Parathyroid adenoma (tissue), 2 donors: ENCODE data around the gene DOCK8.

Source experiments
- H2AFZ ChIP-seq: fragments of 300-600 bp; sonication (generic); one replicate; pipeline ENCODE4 v1.7.0; 2017; ENCODE audit warnings: antibody characterized with exemption, mild to moderate bottlenecking
- H3K27ac ChIP-seq: fragments of 300-600 bp; sonication (generic); one replicate; pipeline ENCODE4 v1.7.0; 2017
- H3K27me3 ChIP-seq: fragments of 300-600 bp; sonication (generic); one replicate; pipeline ENCODE4 v1.7.0; 2017; ENCODE audit warnings: low read length; ENCODE audit not compliant: control insufficient read depth, insufficient read depth
- H3K36me3 ChIP-seq: fragments of 300-600 bp; sonication (generic); one replicate; pipeline ENCODE4 v1.7.0; 2017; ENCODE audit warnings: low read length; ENCODE audit not compliant: control insufficient read depth, insufficient read depth
- H3K4me1 ChIP-seq: fragments of 300-600 bp; sonication (generic); one replicate; pipeline ENCODE4 v1.7.0; 2017; ENCODE audit warnings: control low read depth
- H3K4me2 ChIP-seq: fragments of 300-600 bp; sonication (generic); one replicate; pipeline ENCODE4 v1.7.0; 2017; ENCODE audit warnings: low read length
- H3K4me3 ChIP-seq: fragments of 300-600 bp; sonication (generic); one replicate; pipeline ENCODE4 v1.7.0; 2017; ENCODE audit warnings: low read depth, low read length
- H3K79me2 ChIP-seq: fragments of 300-600 bp; sonication (generic); one replicate; pipeline ENCODE4 v1.7.0; 2017; ENCODE audit warnings: control low read depth
- H3K9ac ChIP-seq: fragments of 300-600 bp; sonication (generic); one replicate; pipeline ENCODE4 v1.7.0; 2017; ENCODE audit warnings: mild to moderate bottlenecking
- H3K9me3 ChIP-seq: fragments of 300-600 bp; sonication (generic); one replicate; pipeline ENCODE4 v1.7.0; 2017; ENCODE audit warnings: low read length; ENCODE audit not compliant: control insufficient read depth
- TF ChIP-seq, protein P1 (sequence below): fragments of 300-600 bp; sonication (generic); IDR thresholded peaks from one replicate; pipeline ENCODE4 v1.7.0; 2017; ENCODE audit warnings: antibody characterized with exemption, mild to moderate bottlenecking
- donor health status: primary hyperparathyroidism.

DOCK8 gene

DNA sequence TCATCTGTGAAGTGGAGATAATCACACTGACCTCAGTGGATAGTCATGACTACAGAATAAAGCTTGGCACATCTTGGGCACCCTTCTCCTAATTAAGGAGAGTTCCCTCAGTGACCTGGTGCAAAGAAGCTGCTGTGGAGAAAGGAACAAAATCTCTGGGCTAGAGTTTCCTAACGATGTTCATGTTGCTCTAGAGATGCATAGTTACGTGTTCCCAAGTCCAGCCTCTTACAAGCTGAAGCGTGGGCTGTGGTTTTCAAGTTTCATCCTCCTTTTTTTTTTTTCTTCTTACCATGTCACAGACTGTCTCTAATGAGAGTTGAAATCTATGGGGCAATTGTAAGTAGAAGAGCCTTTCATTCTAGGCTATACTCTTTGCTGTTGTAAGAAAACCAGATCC, 113.8 kb downstream of the DOCK8 start:
- no peak overlapping the region for H3K27ac ChIP-seq
- TF ChIP-seq, protein P1, sequence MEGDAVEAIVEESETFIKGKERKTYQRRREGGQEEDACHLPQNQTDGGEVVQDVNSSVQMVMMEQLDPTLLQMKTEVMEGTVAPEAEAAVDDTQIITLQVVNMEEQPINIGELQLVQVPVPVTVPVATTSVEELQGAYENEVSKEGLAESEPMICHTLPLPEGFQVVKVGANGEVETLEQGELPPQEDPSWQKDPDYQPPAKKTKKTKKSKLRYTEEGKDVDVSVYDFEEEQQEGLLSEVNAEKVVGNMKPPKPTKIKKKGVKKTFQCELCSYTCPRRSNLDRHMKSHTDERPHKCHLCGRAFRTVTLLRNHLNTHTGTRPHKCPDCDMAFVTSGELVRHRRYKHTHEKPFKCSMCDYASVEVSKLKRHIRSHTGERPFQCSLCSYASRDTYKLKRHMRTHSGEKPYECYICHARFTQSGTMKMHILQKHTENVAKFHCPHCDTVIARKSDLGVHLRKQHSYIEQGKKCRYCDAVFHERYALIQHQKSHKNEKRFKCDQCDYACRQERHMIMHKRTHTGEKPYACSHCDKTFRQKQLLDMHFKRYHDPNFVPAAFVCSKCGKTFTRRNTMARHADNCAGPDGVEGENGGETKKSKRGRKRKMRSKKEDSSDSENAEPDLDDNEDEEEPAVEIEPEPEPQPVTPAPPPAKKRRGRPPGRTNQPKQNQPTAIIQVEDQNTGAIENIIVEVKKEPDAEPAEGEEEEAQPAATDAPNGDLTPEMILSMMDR = no peak
- no peaks in the 10 kb centered on the region for H3K27me3 ChIP-seq
- no peaks in the 10 kb centered on the region for H3K79me2 ChIP-seq
- no peak overlapping the region for H2AFZ ChIP-seq
- H3K4me3 ChIP-seq = no peak overlapping the region
- no peaks in the 10 kb centered on the region for H3K4me1 ChIP-seq
- no peaks in the 10 kb centered on the region for H3K36me3 ChIP-seq
- no peak overlapping the region for H3K4me2 ChIP-seq
- H3K9me3 ChIP-seq = no peaks in the 10 kb centered on the region
- no peak overlapping the region for H3K9ac ChIP-seq

DNA sequence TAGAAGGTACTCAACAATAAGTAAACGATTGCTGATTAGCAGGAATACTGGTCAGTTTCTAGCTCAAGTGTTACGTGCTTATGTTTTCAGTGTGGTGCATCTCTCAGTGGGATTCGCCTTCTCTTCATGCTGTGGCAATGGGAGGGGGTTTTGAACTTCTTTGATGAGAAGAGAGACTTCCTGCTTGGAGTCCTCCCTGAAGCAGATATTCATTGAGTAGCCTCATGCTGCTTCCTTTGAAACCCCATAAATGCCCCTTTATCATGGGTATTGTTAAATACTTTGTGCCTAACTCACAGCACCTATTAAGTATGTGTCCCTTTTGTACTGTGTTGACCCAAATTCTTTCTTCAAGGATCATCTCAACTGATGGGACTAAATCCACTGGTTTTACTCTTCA, 116.5 kb downstream of the DOCK8 start:
- Histone ChIP-seq H3K36me3 (no peaks in the 10 kb centered on the region), H3K79me2 (no peaks in the 10 kb centered on the region), H3K4me3 (no peak overlapping the region)

DNA sequence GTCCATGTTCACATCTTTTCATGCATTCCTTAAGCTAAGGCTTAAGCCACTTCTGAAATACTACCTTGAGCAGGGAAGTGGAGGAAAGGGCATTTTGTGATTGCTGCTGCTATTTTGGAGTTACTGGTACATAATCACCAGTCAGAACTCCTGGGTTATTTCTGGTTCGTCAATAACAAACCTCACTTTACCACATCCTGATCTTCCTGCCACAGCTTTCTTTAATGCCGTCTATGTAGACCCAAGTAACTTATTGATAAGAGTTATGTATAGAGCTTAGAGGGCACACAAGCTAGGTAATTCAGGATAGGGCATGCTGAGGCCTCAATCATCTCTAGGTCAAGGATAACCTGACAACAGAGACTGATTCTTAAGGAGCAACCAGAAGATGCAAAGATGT, 120.7 kb downstream of the DOCK8 start:
- H3K36me3 ChIP-seq = no peaks in the 10 kb centered on the region
- no peaks in the 10 kb centered on the region for H3K9me3 ChIP-seq

More for the DNA sequence above, 116.5 kb downstream of the DOCK8 start:
- no peaks in the 10 kb centered on the region for H3K27me3 ChIP-seq
- no peak overlapping the region for H3K27ac ChIP-seq
- no peak overlapping the region for H3K4me2 ChIP-seq
- no peak overlapping the region for H2AFZ ChIP-seq
- TF ChIP-seq, protein P1 = no peak
- no peaks in the 10 kb centered on the region for H3K9me3 ChIP-seq
- H3K9ac ChIP-seq = no peak overlapping the region
- H3K4me1 ChIP-seq = no peaks in the 10 kb centered on the region

DNA sequence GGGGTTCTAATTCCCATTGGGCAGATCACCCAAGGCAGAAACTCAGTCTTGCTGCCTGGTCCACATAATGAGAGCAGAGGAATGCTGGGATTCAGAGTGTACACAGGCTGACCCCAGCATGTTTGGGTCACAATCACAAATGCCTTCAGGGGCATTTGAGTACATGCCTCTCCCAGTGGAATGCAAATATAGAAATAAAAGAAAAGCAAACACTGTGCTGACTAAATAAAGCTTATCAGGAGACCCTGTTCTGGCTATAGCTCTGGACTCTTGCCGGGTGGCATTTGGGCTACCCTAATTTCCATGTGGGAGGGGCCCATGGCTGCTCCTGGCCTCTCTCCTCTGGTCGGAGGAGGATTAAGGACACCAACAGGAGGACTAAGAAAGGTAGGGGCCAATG, 121.4 kb downstream of the DOCK8 start:
- Histone ChIP-seq H3K27ac (no peak overlapping the region), H3K4me1 (no peaks in the 10 kb centered on the region), H3K36me3 (no peaks in the 10 kb centered on the region), H3K27me3 (no peaks in the 10 kb centered on the region), H3K9me3 (no peaks in the 10 kb centered on the region), H3K4me3 (no peak overlapping the region), H3K79me2 (no peaks in the 10 kb centered on the region), H2AFZ (no peak overlapping the region), H3K4me2 (no peak overlapping the region), H3K9ac (no peak overlapping the region)
- TF ChIP-seq, protein P1 = no peak

More for the DNA sequence above, 120.7 kb downstream of the DOCK8 start:
- Histone ChIP-seq H3K4me3 (no peak overlapping the region), H3K79me2 (no peaks in the 10 kb centered on the region), H3K9ac (no peak overlapping the region), H3K27me3 (no peaks in the 10 kb centered on the region), H3K27ac (no peak overlapping the region), H3K4me2 (no peak overlapping the region), H2AFZ (no peak overlapping the region), H3K4me1 (no peaks in the 10 kb centered on the region)
- TF ChIP-seq, protein P1 = no peak

DNA sequence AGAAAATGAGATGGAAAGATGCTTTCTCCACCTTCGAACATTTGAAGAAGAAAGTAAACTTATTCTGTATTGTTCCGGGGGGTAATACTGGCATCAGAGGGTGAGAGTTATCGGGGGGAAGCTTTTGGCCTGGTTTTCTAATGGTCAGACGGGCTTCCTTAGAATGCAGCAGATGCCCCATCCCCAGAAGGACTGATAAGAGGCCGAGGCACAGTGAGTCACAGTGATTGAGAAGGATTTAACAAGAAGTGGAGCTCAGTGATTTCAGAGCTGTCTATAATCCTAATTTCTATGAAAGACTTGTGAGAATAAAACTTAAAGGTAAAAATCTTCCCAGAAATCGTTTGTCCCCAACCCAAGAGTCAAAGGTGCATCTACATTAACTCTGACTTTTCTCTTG, 123.9 kb downstream of the DOCK8 start:
- TF ChIP-seq, protein P1 = no peak
- Histone ChIP-seq H3K79me2 (no peaks in the 10 kb centered on the region), H3K36me3 (no peaks in the 10 kb centered on the region)

More for the DNA sequence above, 123.9 kb downstream of the DOCK8 start:
- Histone ChIP-seq H2AFZ (no peak overlapping the region), H3K4me3 (no peak overlapping the region), H3K27ac (no peak overlapping the region), H3K9ac (no peak overlapping the region), H3K4me2 (no peak overlapping the region), H3K9me3 (no peaks in the 10 kb centered on the region), H3K4me1 (no peaks in the 10 kb centered on the region), H3K27me3 (no peaks in the 10 kb centered on the region)
